ENCODE data around the gene SLC5A2. TPM values are rescaled to one million over a fixed set of nuclear protein-coding genes. Genes with fewer than 3 reads are reported as not detected.
A peak's percentile ranks its signal among the peaks of the same experiment; 100 is the strongest.
"Not testable (repeated sequence)": the region's sequence is repeated elsewhere in the genome, so short reads cannot be mapped to it uniquely, and the experiment has no call there.

The SLC5A2 gene
- total and polyA plus RNA-seq, 2 of the 13 experiments (the other 11 are each of a cell fraction or from before 2014, with no cell fraction given), result 0.24 to 0.97 TPM

GRCh38 chr16:31445931-31446330 is 37.0 kb upstream of the SLC5A2 start:
- CTCF ChIA-PET (ENCODE audit: low intra/inter-chr PET ratio, low total read pairs); H3K27me3 ChIP-seq (ENCODE audit: control insufficient read depth in 1 of 2, insufficient read depth in 2 of 2, low read length in 2 of 2); H3K36me3 ChIP-seq (replicated peaks in 1 of 2; ENCODE audit: control insufficient read depth in 1 of 2, insufficient read depth in 2 of 2, low read length in 2 of 2); ATAC-seq; intact Hi-C loops (cut with micrococcal nuclease; ENCODE audit: unreplicated experiment); DNase-seq (ENCODE audit: low spot score); BruUV-seq (replicated peaks); H3K4me3 ChIP-seq (replicated peaks in 1 of 3; ENCODE audit: insufficient read depth in 1 of 3, low read depth in 2 of 3, low read length in 3 of 3); H3K9ac ChIP-seq (ENCODE audit: insufficient read depth, low read depth, low read length); H3K27ac ChIP-seq (ENCODE audit: extremely low read length, insufficient read depth, low read length); FAIRE-seq; H3K4me1 ChIP-seq (ENCODE audit: insufficient read depth, low read length); H2AFZ ChIP-seq (ENCODE audit: low read length); H4K20me1 ChIP-seq (ENCODE audit: insufficient read depth, low read length); H3K4me2 ChIP-seq (ENCODE audit: low read depth, low read length); H3K79me2 ChIP-seq (ENCODE audit: insufficient read depth, low read length); H3K9me3 ChIP-seq (ENCODE audit: low read length): not testable (repeated sequence)
- 9% methylated on average over 6 of the region's 6 CpGs for WGBS (ENCODE audit: low lambda C conversion rate)
- in situ Hi-C loops (cut with HindIII; ENCODE audit: extremely low pct_ligation_motif_present, low pct_unique_long_range_greater_than_20kb), result loop anchor here (25.0 kb wide), 1 partner anchor 234 kb away; the partner anchor contains the start of genes PYCARD, PYDC1 and TRIM72
- POLR2A ChIA-PET, result interaction anchor here (1.2 kb wide), 1 partner anchor 9 kb away, joined by 3 read pairs; no protein-coding TSS in a partner anchor
- peak; percentile 57; the same call in 1 of the 2 replicates for TF ChIP-seq ZNF431 (CRISPR knock-in tag; IDR thresholded peaks at IDR 0.05; ENCODE audit: borderline replicate concordance, low read depth)

GRCh38 chr16:31451201-31451600 is 31.7 kb upstream of the SLC5A2 start:
- Histone ChIP-seq H3K27me3 (ENCODE audit: control insufficient read depth in 1 of 2, insufficient read depth in 2 of 2, low read length in 2 of 2) (0 out of 5 replicates have a peak, but pooled peaks cover 0 to under 1% of the 10 kb centered on the region in 2 experiments), H4K20me1 (ENCODE audit: insufficient read depth, low read length) (peaks cover 18% of the 10 kb centered on the region), H3K4me2 (ENCODE audit: low read depth, low read length) (peak overlapping the region; percentile 52; the same call in 1 of the 2 replicates), H3K4me3 (replicated peaks in 1 of 3; ENCODE audit: insufficient read depth in 1 of 3, low read depth in 2 of 3, low read length in 3 of 3) (no peak overlapping the region), H3K9ac (ENCODE audit: insufficient read depth, low read depth, low read length) (no peak overlapping the region), H3K9me3 (ENCODE audit: low read length) (no peaks in the 10 kb centered on the region), H2AFZ (ENCODE audit: low read length) (no peak overlapping the region), H3K27ac (ENCODE audit: extremely low read length, insufficient read depth, low read length) (no peak overlapping the region), H3K4me1 (ENCODE audit: insufficient read depth, low read length) (peaks cover 48% of the 10 kb centered on the region), H3K79me2 (ENCODE audit: insufficient read depth, low read length) (peaks cover 3% of the 10 kb centered on the region), H3K36me3 (replicated peaks in 1 of 2; ENCODE audit: control insufficient read depth in 1 of 2, insufficient read depth in 2 of 2, low read length in 2 of 2) (no peaks in the 10 kb centered on the region)
- POLR2A ChIA-PET, result interaction anchor here (0.6 to 2.6 kb wide), 10 partner anchors 8 to 501 kb away, joined by 3 to 8 read pairs (median 4); partner anchors contain the start of genes ARMC5, FUS, RUSF1 and TGFB1I1
- DNase-seq (ENCODE audit: low spot score) (no peak), FAIRE-seq (no peak), ATAC-seq (no peak)
- TF ChIP-seq GRHL1 (CRISPR knock-in tag; conservative IDR thresholded peaks at IDR 0.05) (no peak), NONO (IDR thresholded peaks at IDR 0.05) (no peak), NONO (CRISPR knock-in tag; conservative IDR thresholded peaks at IDR 0.05) (0 out of 2 replicates have a peak, but pooled peaks have one; percentile 6), ZFP41 (CRISPR knock-in tag; IDR thresholded peaks at IDR 0.05; ENCODE audit: borderline replicate concordance) (0 out of 2 replicates have a peak, but pooled peaks have one; percentile 22)
- 26% methylated on average over 5 of the region's 5 CpGs for WGBS (ENCODE audit: low lambda C conversion rate)
- no TSS peak for BruUV-seq (replicated peaks)
- intact Hi-C loops (cut with micrococcal nuclease; ENCODE audit: unreplicated experiment) (no loop called here), in situ Hi-C loops (cut with HindIII; ENCODE audit: extremely low pct_ligation_motif_present, low pct_unique_long_range_greater_than_20kb) (loop anchor here (10.0 kb wide), 1 partner anchor 424 kb away; the partner anchor contains the start of gene ZNF267)
- CTCF ChIA-PET (ENCODE audit: low intra/inter-chr PET ratio, low total read pairs), result no interaction called here
